ENCODE results near the gene CORO1C. TPM values are rescaled to one million over a fixed set of nuclear protein-coding genes. Genes with fewer than 3 reads are reported as not detected.
A peak's percentile ranks its signal among the peaks of the same experiment; 100 is the strongest.

Gene CORO1C
- total RNA-seq, 4 donors from 2014 or later = 221 to 441 (median 315) TPM

- intact Hi-C loops (cut with DNase I) = no loop called here
- H3K27ac ChIP-seq (replicated peaks in 1 of 4) = peak overlapping the region in 3 of 4 donors; percentile 33 to 76 (median 72)
- WGBS = 54% methylated on average over 10 of the region's 10 CpGs
Observed at GRCh38 chr12:108646600-108647579, 84.4 kb downstream of the CORO1C start.

GRCh38 chr12:108645686-108646599, 85.4 kb downstream of the CORO1C start:
- Histone ChIP-seq H3K4me3 (no peak overlapping the region), H3K27ac (replicated peaks in 1 of 4) (peak overlapping the region in 3 of 4 donors; percentile 33 to 76 (median 75)), H3K9me3 (no peaks in the 10 kb centered on the region), H3K27me3 (no peaks in the 10 kb centered on the region), H3K36me3 (peaks cover 36 to 62% (median 53%) of the 10 kb centered on the region in 4 donors), H3K4me1 (peaks cover 48 to 77% (median 68%) of the 10 kb centered on the region in 4 donors)
- intact Hi-C loops (cut with DNase I) = no loop called here
- DNase-seq (ENCODE audit: extremely low spot score) = no peak
- TF ChIP-seq POLR2AphosphoS5 (IDR thresholded peaks at IDR 0.05) (peak in 1 of 2 donors; percentile 4), POLR2A (IDR thresholded peaks at IDR 0.05; ENCODE audit: low read depth) (no peak)
- 70% methylated on average over 15 of the region's 15 CpGs for WGBS

More at GRCh38 chr12:108646600-108647579, 84.4 kb downstream of the CORO1C start:
- no peaks in the 10 kb centered on the region for H3K9me3 ChIP-seq
- DNase-seq (ENCODE audit: extremely low spot score) = no peak
- TF ChIP-seq POLR2A (IDR thresholded peaks at IDR 0.05; ENCODE audit: low read depth) = no peak
- no peak for TF ChIP-seq EP300 (IDR thresholded peaks at IDR 0.05)
- no peak for TF ChIP-seq POLR2AphosphoS5 (IDR thresholded peaks at IDR 0.05)
- no peak for TF ChIP-seq CTCF (IDR thresholded peaks at IDR 0.05)
- peaks cover 45 to 70% (median 63%) of the 10 kb centered on the region in 4 donors for H3K36me3 ChIP-seq
- H3K4me1 ChIP-seq = peaks cover 41 to 68% (median 59%) of the 10 kb centered on the region in 4 donors
- no peaks in the 10 kb centered on the region for H3K27me3 ChIP-seq
- no peak overlapping the region for H3K4me3 ChIP-seq

- H3K36me3 ChIP-seq = peaks cover 32 to 52% (median 47%) of the 10 kb centered on the region in 4 donors
- DNase-seq (ENCODE audit: extremely low spot score) = no peak
- H3K27ac ChIP-seq (replicated peaks in 1 of 4) = peak overlapping the region; percentile 29 to 75 (median 68)
- peaks cover 40 to 74% (median 63%) of the 10 kb centered on the region in 4 donors for H3K4me1 ChIP-seq
- intact Hi-C loops (cut with DNase I) = no loop called here
- TF ChIP-seq POLR2AphosphoS5 (IDR thresholded peaks at IDR 0.05) = no peak
- TF ChIP-seq POLR2A (IDR thresholded peaks at IDR 0.05; ENCODE audit: low read depth) = no peak
- H3K4me3 ChIP-seq = no peak overlapping the region
- H3K9me3 ChIP-seq = no peaks in the 10 kb centered on the region
- no peaks in the 10 kb centered on the region for H3K27me3 ChIP-seq
- 92% methylated on average over 6 of the region's 7 CpGs for WGBS
Observed at GRCh38 chr12:108644811-108645120, 86.6 kb downstream of the CORO1C start.

DNA sequence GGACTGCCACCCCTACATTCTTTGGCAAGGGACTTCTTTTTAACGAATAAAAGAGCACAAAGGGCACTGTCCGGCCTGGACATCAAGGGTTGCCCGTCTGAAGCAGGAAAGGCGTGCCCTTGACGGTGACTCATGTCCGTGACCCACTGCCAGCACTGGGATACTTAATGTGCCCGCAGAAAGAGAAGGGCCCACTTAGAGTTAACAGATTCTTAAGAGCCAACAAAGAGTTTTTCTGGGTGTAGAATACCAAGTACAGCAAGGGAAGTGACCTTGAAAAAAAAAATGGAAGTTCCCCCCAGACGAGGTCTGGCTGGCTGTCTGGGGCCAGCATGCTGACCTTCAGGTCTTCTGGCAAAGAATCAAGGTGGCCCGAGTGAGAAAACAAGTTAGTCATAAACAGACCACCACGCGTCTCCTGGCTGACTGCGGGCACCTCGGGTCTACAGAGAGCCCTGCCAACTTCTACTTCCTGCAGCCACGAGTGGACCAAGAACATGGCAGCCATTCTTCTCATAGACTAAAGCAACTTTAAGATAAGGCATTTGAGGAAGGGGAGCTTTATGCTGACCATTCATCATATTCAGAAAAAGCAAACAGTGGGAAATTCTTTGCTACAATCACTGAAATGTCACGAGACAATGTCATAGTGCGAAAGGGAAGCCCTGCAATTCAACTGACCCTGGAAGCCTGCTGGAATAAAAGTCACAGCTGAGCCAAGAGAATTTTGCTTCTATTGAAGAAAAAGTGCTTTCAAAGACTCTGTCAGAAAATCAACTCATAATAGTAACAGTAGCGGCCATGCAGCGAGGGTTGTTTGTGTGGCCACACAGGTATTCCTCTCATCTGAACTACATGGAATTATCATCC, 87.1 kb downstream of the CORO1C start:
- H3K27me3 ChIP-seq = no peaks in the 10 kb centered on the region
- TF ChIP-seq CTCF (IDR thresholded peaks at IDR 0.05) (no peak), POLR2A (IDR thresholded peaks at IDR 0.05; ENCODE audit: low read depth) (no peak), EP300 (IDR thresholded peaks at IDR 0.05) (no peak), POLR2AphosphoS5 (IDR thresholded peaks at IDR 0.05) (peak; percentile 42 to 50)
- peak overlapping the region; percentile 29 to 75 (median 68) for H3K27ac ChIP-seq (replicated peaks in 1 of 4)
- H3K9me3 ChIP-seq = no peaks in the 10 kb centered on the region
- intact Hi-C loops (cut with DNase I) = no loop called here
- no peak overlapping the region for H3K4me3 ChIP-seq
- DNase-seq (ENCODE audit: extremely low spot score) = no peak
- WGBS = 45% methylated on average over 18 of the region's 18 CpGs
- H3K36me3 ChIP-seq = peaks cover 32 to 50% (median 46%) of the 10 kb centered on the region in 4 donors
- peaks cover 35 to 71% (median 58%) of the 10 kb centered on the region in 4 donors for H3K4me1 ChIP-seq
